Astrocyte (in vitro differentiated cells and primary cell): ENCODE measurements around the gene ZNF79. TPM values are rescaled to one million over a fixed set of nuclear protein-coding genes. Genes with fewer than 3 reads are reported as not detected.
A peak's percentile ranks its signal among the peaks of the same experiment; 100 is the strongest.

Source experiments
- DNase-seq: peaks from one replicate; pipeline ENCODE4 v3.0.0-alpha.2; 2010; ENCODE audit warnings: low read depth
- FAIRE-seq: peaks from 2 replicates; lab custom pipeline; 2011; peaks lifted over from hg19 to GRCh38; lab: Jason Lieb, UNC
- H2AFZ ChIP-seq: 2 replicates; pipeline ENCODE4 v1.6.0; 2012; ENCODE audit warnings: low read depth, low read length, inconsistent platforms
- H3K27ac ChIP-seq: 2 replicates; pipeline ENCODE4 v1.5.1; 2011; ENCODE audit warnings: low read depth, low read length, inconsistent platforms
- H3K27me3 ChIP-seq: 2 replicates; pipeline ENCODE4 v1.6.0; 2011; ENCODE audit warnings: low read length, inconsistent platforms; ENCODE audit not compliant: insufficient read depth
- H3K36me3 ChIP-seq: 2 replicates; pipeline ENCODE4 v1.5.1; 2011; ENCODE audit warnings: low read length, inconsistent platforms; ENCODE audit not compliant: insufficient read depth
- H3K4me1 ChIP-seq: 2 replicates; pipeline ENCODE4 v1.5.1; 2011; ENCODE audit warnings: low read length, inconsistent platforms; ENCODE audit not compliant: insufficient read depth
- H3K4me2 ChIP-seq: 2 replicates; pipeline ENCODE4 v1.6.0; 2012; ENCODE audit warnings: low read length, inconsistent platforms
- H3K4me3 ChIP-seq: 2 replicates; pipeline ENCODE4 v1.5.1; 2011; ENCODE audit warnings: low read depth, mild to moderate bottlenecking, low read length, inconsistent platforms; ENCODE audit not compliant: insufficient read depth
- H3K79me2 ChIP-seq: 2 replicates; pipeline ENCODE4 v1.6.0; 2012; ENCODE audit warnings: mild to moderate bottlenecking, low read length, inconsistent platforms; ENCODE audit not compliant: insufficient read depth
- H3K9ac ChIP-seq: 2 replicates; pipeline ENCODE4 v1.6.0; 2012; ENCODE audit warnings: mild to moderate bottlenecking, low read length, inconsistent platforms
- H3K9me3 ChIP-seq: 2 replicates; pipeline ENCODE4 v1.5.1; 2012; ENCODE audit warnings: low read depth, mild to moderate bottlenecking, low read length, inconsistent platforms; ENCODE audit not compliant: insufficient read depth
- H4K20me1 ChIP-seq: 2 replicates; pipeline ENCODE4 v1.6.0; 2012; ENCODE audit warnings: low read length, inconsistent platforms; ENCODE audit not compliant: insufficient read depth
- H3K27ac Mint-ChIP-seq: one replicate; pipeline ENCODE4 v1.8.0; 2021; ENCODE audit warnings: mild to moderate bottlenecking, mixed read lengths; ENCODE audit not compliant: unreplicated experiment
- H3K27me3 Mint-ChIP-seq: one replicate; pipeline ENCODE4 v1.8.0; 2021; ENCODE audit warnings: low read depth, mixed read lengths; ENCODE audit not compliant: unreplicated experiment
- H3K36me3 Mint-ChIP-seq: one replicate; pipeline ENCODE4 v1.8.0; 2021; ENCODE audit warnings: low read depth, mixed read lengths; ENCODE audit not compliant: unreplicated experiment
- H3K4me1 Mint-ChIP-seq: one replicate; pipeline ENCODE4 v1.8.0; 2021; ENCODE audit warnings: low read depth, mixed read lengths; ENCODE audit not compliant: unreplicated experiment
- H3K4me3 Mint-ChIP-seq: one replicate; pipeline ENCODE4 v1.8.0; 2021; ENCODE audit warnings: mild to moderate bottlenecking, moderate library complexity, mixed read lengths; ENCODE audit not compliant: unreplicated experiment
- H3K9me3 Mint-ChIP-seq: one replicate; pipeline ENCODE4 v1.8.0; 2021; ENCODE audit warnings: mild to moderate bottlenecking, mixed read lengths; ENCODE audit not compliant: unreplicated experiment
- EZH2 ChIP-seq: IDR thresholded peaks from 2 replicates; pipeline ENCODE4 v1.6.1; 2012; ENCODE audit warnings: mild to moderate bottlenecking, low read length, inconsistent platforms; ENCODE audit not compliant: insufficient read depth
- total RNA-seq: library from RNA; stranded (reverse); gene quantifications from 2 replicates; pipeline ENCODE4 v1.2.1, GENCODE V29; 2021
- TF ChIP-seq, protein P1 (sequence below): IDR thresholded peaks from 2 replicates; pipeline ENCODE4 v1.5.1; 2011; ENCODE audit warnings: low read depth, mild to moderate bottlenecking, inconsistent platforms, low read length, moderate library complexity; ENCODE audit not compliant: insufficient read depth

The ZNF79 gene
- total RNA-seq, 1 donor from 2014 or later: 11.5 TPM

DNA sequence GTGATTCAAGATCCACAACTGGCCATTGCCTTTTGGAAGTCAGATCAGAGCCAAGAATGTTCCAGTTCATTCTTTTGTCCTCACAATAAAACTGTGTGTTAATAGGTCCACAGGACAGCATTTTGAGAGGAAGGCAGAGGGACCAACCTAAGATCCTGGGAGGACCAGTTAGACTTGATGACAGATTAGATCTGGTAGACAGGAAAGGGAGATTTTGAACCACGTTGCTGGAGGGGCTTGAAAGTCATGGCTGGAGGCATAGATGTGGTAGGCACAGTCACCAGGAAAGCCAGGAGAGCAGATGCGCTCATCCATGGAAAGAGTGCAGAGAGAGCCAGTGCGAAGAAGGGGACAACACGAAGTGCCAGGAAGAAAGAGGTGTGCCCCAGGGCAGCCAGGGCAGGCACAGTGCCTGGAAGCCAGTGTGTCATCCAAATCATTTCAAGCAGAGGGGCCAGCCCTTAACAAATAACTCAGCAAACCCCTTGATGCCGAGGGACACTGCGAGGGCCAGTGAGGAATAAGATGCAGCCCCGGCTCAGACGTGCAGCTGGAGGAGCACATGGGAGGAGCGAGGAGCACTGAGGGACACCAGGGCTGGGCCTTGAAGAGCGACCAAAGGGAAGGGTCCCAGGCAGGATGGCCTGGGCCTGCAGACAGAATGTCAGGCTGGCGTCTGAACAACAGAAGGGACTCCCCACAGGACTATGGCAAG lies 40.0 kb upstream of the ZNF79 start:
- FAIRE-seq: no peak
- peaks cover 39% of the 10 kb centered on the region for H3K27me3 ChIP-seq
- H4K20me1 ChIP-seq: peaks cover 5% of the 10 kb centered on the region
- Mint-ChIP-seq H3K36me3 (peaks cover 3% of the 10 kb centered on the region), H3K27me3 (peaks cover 24% of the 10 kb centered on the region), H3K27ac (no peak overlapping the region), H3K9me3 (no peaks in the 10 kb centered on the region), H3K4me1 (peaks cover 16% of the 10 kb centered on the region), H3K4me3 (peak overlapping the region; percentile 30)
- no peaks in the 10 kb centered on the region for H3K36me3 ChIP-seq
- DNase-seq: no peak
- no peak overlapping the region for H3K4me2 ChIP-seq
- no peak overlapping the region for H3K27ac ChIP-seq
- no peak overlapping the region for H3K4me3 ChIP-seq
- no peak overlapping the region for H3K9ac ChIP-seq
- no peak overlapping the region for H2AFZ ChIP-seq
- no peaks in the 10 kb centered on the region for H3K79me2 ChIP-seq
- TF ChIP-seq EZH2: no peak
- TF ChIP-seq, protein P1, sequence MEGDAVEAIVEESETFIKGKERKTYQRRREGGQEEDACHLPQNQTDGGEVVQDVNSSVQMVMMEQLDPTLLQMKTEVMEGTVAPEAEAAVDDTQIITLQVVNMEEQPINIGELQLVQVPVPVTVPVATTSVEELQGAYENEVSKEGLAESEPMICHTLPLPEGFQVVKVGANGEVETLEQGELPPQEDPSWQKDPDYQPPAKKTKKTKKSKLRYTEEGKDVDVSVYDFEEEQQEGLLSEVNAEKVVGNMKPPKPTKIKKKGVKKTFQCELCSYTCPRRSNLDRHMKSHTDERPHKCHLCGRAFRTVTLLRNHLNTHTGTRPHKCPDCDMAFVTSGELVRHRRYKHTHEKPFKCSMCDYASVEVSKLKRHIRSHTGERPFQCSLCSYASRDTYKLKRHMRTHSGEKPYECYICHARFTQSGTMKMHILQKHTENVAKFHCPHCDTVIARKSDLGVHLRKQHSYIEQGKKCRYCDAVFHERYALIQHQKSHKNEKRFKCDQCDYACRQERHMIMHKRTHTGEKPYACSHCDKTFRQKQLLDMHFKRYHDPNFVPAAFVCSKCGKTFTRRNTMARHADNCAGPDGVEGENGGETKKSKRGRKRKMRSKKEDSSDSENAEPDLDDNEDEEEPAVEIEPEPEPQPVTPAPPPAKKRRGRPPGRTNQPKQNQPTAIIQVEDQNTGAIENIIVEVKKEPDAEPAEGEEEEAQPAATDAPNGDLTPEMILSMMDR: no peak
- no peaks in the 10 kb centered on the region for H3K9me3 ChIP-seq
- H3K4me1 ChIP-seq: peaks cover 12% of the 10 kb centered on the region

DNA sequence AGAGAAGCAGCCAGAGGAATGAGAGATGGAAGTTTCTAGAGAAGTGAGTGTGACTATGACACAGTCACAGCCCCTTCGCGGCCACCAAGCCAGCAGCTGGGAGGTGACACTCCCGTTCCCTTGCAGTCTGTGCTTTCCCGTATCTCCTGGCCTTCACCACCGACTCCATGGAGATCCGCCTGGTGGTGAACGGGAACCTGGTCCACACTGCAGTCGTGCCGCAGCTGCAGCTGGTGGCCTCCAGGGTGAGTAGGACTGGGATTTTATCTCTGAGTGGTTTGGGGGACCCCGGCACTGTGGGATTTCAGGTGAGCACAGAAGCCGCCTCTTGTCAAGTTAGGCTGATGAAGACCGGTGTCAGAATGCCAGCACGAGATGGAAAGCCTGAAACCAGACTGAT lies 39.3 kb upstream of the ZNF79 start:
- H3K27me3 ChIP-seq: peaks cover 41% of the 10 kb centered on the region
- no peak overlapping the region for H3K9ac ChIP-seq
- Mint-ChIP-seq H3K27me3 (peaks cover 24% of the 10 kb centered on the region), H3K36me3 (peaks cover 3% of the 10 kb centered on the region), H3K9me3 (no peaks in the 10 kb centered on the region), H3K4me1 (peaks cover 20% of the 10 kb centered on the region), H3K27ac (no peak overlapping the region), H3K4me3 (no peak overlapping the region)
- H2AFZ ChIP-seq: no peak overlapping the region
- no peak overlapping the region for H3K4me3 ChIP-seq
- H3K4me1 ChIP-seq: peaks cover 15% of the 10 kb centered on the region
- DNase-seq: no peak
- H3K36me3 ChIP-seq: no peaks in the 10 kb centered on the region
- H3K9me3 ChIP-seq: no peaks in the 10 kb centered on the region
- TF ChIP-seq EZH2: no peak
- TF ChIP-seq, protein P1: no peak
- FAIRE-seq: no peak
- H3K79me2 ChIP-seq: no peaks in the 10 kb centered on the region
- H3K27ac ChIP-seq: no peak overlapping the region
- peaks cover 5% of the 10 kb centered on the region for H4K20me1 ChIP-seq
- H3K4me2 ChIP-seq: no peak overlapping the region

DNA sequence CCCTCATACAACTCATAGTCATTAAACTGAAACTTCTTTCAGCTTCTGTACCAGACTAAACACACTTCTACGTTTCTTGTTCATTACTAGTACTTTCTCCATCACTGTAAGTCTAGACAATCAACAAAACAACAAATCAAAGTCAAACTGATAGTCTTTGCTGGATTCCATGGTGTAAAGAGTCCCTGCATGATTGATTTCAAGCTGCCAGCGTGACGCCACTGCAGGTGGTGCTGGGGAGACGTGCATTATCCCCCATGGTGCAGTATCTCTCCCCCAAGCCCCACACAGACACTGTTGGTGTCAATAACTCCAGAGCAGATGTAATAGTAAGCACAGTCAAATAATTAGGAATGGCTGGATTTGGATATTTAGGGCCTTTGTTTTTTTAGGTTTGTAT lies 37.9 kb upstream of the ZNF79 start:
- FAIRE-seq (no peak), DNase-seq (no peak)
- Histone ChIP-seq H3K4me2 (no peak overlapping the region), H3K27me3 (peaks cover 38% of the 10 kb centered on the region), H3K9me3 (no peaks in the 10 kb centered on the region), H3K36me3 (no peaks in the 10 kb centered on the region), H4K20me1 (peaks cover 5% of the 10 kb centered on the region), H2AFZ (no peak overlapping the region), H3K79me2 (no peaks in the 10 kb centered on the region), H3K9ac (no peak overlapping the region), H3K4me3 (no peak overlapping the region), H3K27ac (no peak overlapping the region), H3K4me1 (peaks cover 19% of the 10 kb centered on the region)
- peaks cover 26% of the 10 kb centered on the region for H3K4me1 Mint-ChIP-seq
- H3K36me3 Mint-ChIP-seq: peaks cover 2% of the 10 kb centered on the region
- TF ChIP-seq EZH2: no peak
- TF ChIP-seq, protein P1: no peak
- peaks cover 24% of the 10 kb centered on the region for H3K27me3 Mint-ChIP-seq
- H3K27ac Mint-ChIP-seq: no peak overlapping the region
- no peaks in the 10 kb centered on the region for H3K9me3 Mint-ChIP-seq
- no peak overlapping the region for H3K4me3 Mint-ChIP-seq
